ENCODE results near the gene RPS21. TPM values are rescaled to one million over a fixed set of nuclear protein-coding genes. Genes with fewer than 3 reads are reported as not detected.

RPS21 gene
- total and polyA plus RNA-seq, 9 of the 15 experiments (the other 6 are each of a cell fraction or from before 2014, with no cell fraction given): 1,380 to 5,647 (median 3,091) TPM

- TF ChIP-seq ZSCAN29 (IDR thresholded peaks at IDR 0.05): no peak
- TF ChIP-seq SMAD4 (CRISPR knock-in tag; conservative IDR thresholded peaks at IDR 0.05): 0 out of 2 replicates have a peak, but pooled peaks have one; percentile 32
- peak; percentile 68 for TF ChIP-seq SMARCA4 (IDR thresholded peaks at IDR 0.05)
- peak; percentile 76 for TF ChIP-seq SPI1 (IDR thresholded peaks at IDR 0.05; ENCODE audit: borderline replicate concordance, low read depth, low read length)
- TF ChIP-seq AFF4 (CRISPR knock-in tag; IDR thresholded peaks at IDR 0.05): no peak
- TF ChIP-seq RBM17 (IDR thresholded peaks at IDR 0.05; ENCODE audit: borderline replicate concordance, low read depth, low read length): no peak
- TF ChIP-seq HDAC1 (IDR thresholded peaks at IDR 0.05): no peak
- no peak for TF ChIP-seq ZBTB33 (CRISPR knock-in tag; IDR thresholded peaks at IDR 0.05)
- no peak for TF ChIP-seq E2F4 (CRISPR knock-in tag; IDR thresholded peaks at IDR 0.05; ENCODE audit: low read depth)
- TF ChIP-seq ZNF589 (CRISPR knock-in tag; IDR thresholded peaks at IDR 0.05; ENCODE audit: low read depth): no peak
- TF ChIP-seq DPF2 (IDR thresholded peaks at IDR 0.05): peak; percentile 71
- TF ChIP-seq NR2C2 (CRISPR knock-in tag; IDR thresholded peaks at IDR 0.05): peak; percentile 59; the same call in 1 of the 2 replicates
- TF ChIP-seq NR2C2 (tag; IDR thresholded peaks at IDR 0.05): peak; percentile 82
- TF ChIP-seq GTF2F1 (IDR thresholded peaks at IDR 0.05; ENCODE audit: low read depth, low read length): no peak
- peak; percentile 92 for TF ChIP-seq BHLHE40 (IDR thresholded peaks at IDR 0.05; ENCODE audit: low read length)
- peak; percentile 73 for TF ChIP-seq ARID1B (IDR thresholded peaks at IDR 0.05)
- TF ChIP-seq RAD21 (CRISPR knock-in tag; conservative IDR thresholded peaks at IDR 0.05 in 1 of 2, IDR thresholded peaks at IDR 0.05 in 1 of 2): 0 out of 4 replicates have a peak, but pooled peaks of 1 of the 2 experiments have one; percentile 2
- TF ChIP-seq ILF3 (IDR thresholded peaks at IDR 0.05; ENCODE audit: borderline replicate concordance): no peak
- peak; percentile 91 for TF ChIP-seq JUND (IDR thresholded peaks at IDR 0.05; ENCODE audit: borderline replicate concordance, low read depth, low read length)
- peak; percentile 76; the same call in 1 of the 3 replicates for TF ChIP-seq JUND (tag; IDR thresholded peaks at IDR 0.05; ENCODE audit: borderline replicate concordance, low read depth, low read length)
- no peak for TF ChIP-seq E2F3 (CRISPR knock-in tag; IDR thresholded peaks at IDR 0.05)
These were observed 22.7 kb upstream of the RPS21 start (continued) for GRCh38 chr20:62363920-62364851.
